Upper lobe of right lung (tissue), 1 donor: Measurements from ENCODE around the gene ARHGAP23. TPM values are rescaled to one million over a fixed set of nuclear protein-coding genes. Genes with fewer than 3 reads are reported as not detected.

Experiments used
- ATAC-seq: fragments of 200-7000 bp; cut with Tn5 transposase; one replicate; pipeline ENCODE4 v1.9.1; 2020; ENCODE audit warnings: mild to moderate bottlenecking, moderate library complexity
- DNase-seq: peaks from one replicate; pipeline ENCODE4 v3.0.0-alpha.2; 2020
- H3K27ac ChIP-seq: fragments of 200-600 bp; one replicate; pipeline ENCODE4 v1.8.0; 2022
- H3K27me3 ChIP-seq: fragments of 200-600 bp; one replicate; pipeline ENCODE4 v1.8.0; 2022; ENCODE audit warnings: mild to moderate bottlenecking
- H3K36me3 ChIP-seq: fragments of 200-600 bp; one replicate; pipeline ENCODE4 v1.8.0; 2022
- H3K4me1 ChIP-seq: fragments of 200-600 bp; one replicate; pipeline ENCODE4 v1.8.0; 2022
- H3K4me3 ChIP-seq: fragments of 200-600 bp; one replicate; pipeline ENCODE4 v1.8.0; 2022; ENCODE audit warnings: mild to moderate bottlenecking
- H3K9me3 ChIP-seq: fragments of 200-600 bp; one replicate; pipeline ENCODE4 v1.8.0; 2022
- intact Hi-C: fragments of 100-400 bp; cut with DNase I; formaldehyde crosslinking; loops from one replicate; pipeline ENCODE4 v1.11.0; 2022
- total RNA-seq: library from RNA; stranded (reverse); fragmentation: NEBNext Ultra II Directional; extraction: Animal tissue kit (Norgen Biotek cat#: 25700); gene quantifications from one replicate; pipeline ENCODE4 v1.2.1, GENCODE V29; 2021
- TF ChIP-seq, protein P1 (sequence below): fragments of 200-600 bp; IDR thresholded peaks from one replicate; pipeline ENCODE4 v1.8.0; 2022; ENCODE audit warnings: antibody characterized with exemption
- donor health status: DM: no; HTN: yes; CAD: no; lungs with severe emphysema.

ARHGAP23 gene
- total RNA-seq, 1 donor from 2014 or later = 85.1 TPM

DNA sequence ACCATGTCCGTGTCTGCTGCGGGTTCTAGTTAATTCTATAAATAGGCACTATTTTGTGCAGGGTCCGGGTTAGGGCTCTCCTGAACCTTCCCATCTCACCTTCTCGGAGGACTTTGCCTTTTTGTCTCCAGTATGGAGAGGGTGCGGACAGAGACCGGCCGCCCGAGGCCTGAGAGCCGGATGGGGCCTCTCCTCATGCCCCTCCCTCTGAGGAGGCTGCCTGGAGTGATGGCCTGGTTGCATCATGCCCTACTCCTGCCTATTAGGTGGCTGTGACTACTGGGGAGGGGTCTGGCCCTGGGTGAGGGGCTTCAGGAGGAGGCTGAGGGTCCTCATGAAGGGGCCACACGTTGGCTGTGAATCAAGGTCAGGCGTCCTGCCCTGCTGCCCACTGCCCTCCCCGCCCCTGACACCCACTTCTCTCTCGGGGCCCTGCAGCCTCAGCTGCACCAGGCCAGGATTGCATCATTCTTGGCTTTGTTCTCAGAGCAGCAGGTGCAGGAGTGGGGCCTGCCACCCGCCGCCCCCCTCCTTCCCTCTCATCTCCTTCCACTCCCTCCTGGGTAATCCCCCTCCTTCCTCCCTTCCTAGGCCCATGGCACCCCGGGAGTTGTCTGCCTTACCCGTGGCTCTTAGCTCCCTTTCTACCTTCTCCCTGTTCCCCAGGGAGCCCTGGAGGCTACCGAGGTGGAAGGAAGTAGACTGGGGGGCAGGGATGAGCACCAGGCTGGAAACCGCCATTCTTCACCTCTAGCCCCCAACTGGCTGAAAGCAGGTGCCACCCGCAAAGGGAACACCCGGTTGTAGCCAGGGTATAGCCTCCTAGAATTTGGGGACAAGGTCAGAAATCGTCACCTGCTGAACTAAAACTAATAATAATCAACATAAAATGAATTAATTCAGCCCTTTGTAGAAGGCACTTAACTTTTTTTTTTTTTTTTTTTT lies 12.7 kb upstream of the ARHGAP23 start:
- DNase-seq (peak; percentile 86), ATAC-seq (peak; percentile 76)
- intact Hi-C loops = loop anchor here (5.0 kb wide), 1 partner anchor 68 kb away; no protein-coding TSS in a partner anchor
- H3K27ac ChIP-seq = peak overlapping the region; percentile 75
- H3K27me3 ChIP-seq = peaks cover 25% of the 10 kb centered on the region
- TF ChIP-seq, protein P1, sequence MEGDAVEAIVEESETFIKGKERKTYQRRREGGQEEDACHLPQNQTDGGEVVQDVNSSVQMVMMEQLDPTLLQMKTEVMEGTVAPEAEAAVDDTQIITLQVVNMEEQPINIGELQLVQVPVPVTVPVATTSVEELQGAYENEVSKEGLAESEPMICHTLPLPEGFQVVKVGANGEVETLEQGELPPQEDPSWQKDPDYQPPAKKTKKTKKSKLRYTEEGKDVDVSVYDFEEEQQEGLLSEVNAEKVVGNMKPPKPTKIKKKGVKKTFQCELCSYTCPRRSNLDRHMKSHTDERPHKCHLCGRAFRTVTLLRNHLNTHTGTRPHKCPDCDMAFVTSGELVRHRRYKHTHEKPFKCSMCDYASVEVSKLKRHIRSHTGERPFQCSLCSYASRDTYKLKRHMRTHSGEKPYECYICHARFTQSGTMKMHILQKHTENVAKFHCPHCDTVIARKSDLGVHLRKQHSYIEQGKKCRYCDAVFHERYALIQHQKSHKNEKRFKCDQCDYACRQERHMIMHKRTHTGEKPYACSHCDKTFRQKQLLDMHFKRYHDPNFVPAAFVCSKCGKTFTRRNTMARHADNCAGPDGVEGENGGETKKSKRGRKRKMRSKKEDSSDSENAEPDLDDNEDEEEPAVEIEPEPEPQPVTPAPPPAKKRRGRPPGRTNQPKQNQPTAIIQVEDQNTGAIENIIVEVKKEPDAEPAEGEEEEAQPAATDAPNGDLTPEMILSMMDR = no peak
- no peaks in the 10 kb centered on the region for H3K36me3 ChIP-seq
- peak overlapping the region; percentile 29 for H3K4me3 ChIP-seq
- no peaks in the 10 kb centered on the region for H3K9me3 ChIP-seq
- peaks cover 12% of the 10 kb centered on the region for H3K4me1 ChIP-seq

DNA sequence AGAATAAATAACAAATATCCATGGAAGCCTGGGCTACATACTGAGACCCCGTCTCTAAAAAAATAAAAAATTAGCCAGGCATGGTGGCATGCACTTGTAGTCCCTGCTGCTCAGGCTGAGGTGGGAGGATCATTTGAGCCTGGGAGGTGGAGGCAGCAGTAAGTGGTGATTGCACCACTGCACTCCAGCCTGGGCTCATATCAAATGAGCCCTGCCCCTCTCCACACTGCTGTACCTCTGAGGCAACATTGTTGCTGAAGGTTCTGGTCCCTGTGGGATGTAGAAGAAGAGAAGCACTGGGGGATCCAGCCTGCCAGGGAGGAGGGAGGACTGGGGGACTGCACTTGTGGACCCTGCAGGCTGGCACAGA lies 11.4 kb upstream of the ARHGAP23 start:
- intact Hi-C loops = loop anchor here (5.0 kb wide), 1 partner anchor 70 kb away; no protein-coding TSS in a partner anchor
- Histone ChIP-seq H3K27ac (no peak overlapping the region), H3K4me3 (no peak overlapping the region), H3K9me3 (no peaks in the 10 kb centered on the region), H3K36me3 (no peaks in the 10 kb centered on the region), H3K4me1 (peaks cover 19% of the 10 kb centered on the region), H3K27me3 (peaks cover 38% of the 10 kb centered on the region)
- TF ChIP-seq, protein P1 = no peak
- ATAC-seq = peak; percentile 50
- DNase-seq = peak; percentile 76

DNA sequence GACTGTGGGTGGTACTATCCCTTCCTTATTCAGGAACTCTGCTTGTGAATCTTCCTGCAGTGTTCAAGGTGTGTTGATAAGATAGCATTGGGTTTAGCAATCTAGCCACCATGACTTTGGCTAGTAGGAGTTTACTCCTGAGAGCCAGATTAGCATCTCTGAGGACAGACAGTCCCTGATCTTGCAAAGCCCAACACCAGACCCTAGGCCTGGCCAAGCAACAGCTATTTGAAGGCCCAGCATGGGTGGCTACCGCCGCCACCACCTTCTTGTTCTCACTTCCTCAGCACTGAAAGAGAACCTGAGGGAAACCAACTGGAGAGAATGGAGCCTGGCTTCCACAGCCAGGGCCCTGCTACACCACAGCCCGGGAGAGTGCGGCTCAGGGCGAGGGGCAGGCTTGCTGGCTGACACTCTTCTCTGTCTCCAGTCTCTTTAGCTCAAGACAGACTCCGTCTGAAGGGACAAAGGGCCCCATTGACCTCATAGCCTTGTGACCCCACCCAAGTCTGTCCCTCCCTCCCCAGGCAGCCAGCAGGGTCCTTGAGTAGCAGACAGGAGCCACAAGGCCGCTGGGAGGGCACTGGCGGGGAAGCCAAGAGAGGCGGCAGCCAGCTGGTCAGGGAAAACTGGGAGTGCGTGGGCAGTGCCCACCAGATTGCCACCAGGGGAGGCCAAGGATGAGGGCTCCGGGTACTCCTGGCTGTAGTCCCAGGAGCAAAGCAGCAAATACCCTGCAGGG lies 10.9 kb upstream of the ARHGAP23 start:
- Histone ChIP-seq H3K9me3 (no peaks in the 10 kb centered on the region), H3K27ac (no peak overlapping the region), H3K4me1 (peaks cover 19% of the 10 kb centered on the region), H3K36me3 (no peaks in the 10 kb centered on the region), H3K4me3 (no peak overlapping the region), H3K27me3 (peaks cover 39% of the 10 kb centered on the region)
- intact Hi-C loops = loop anchor here (5.0 kb wide), 1 partner anchor 70 kb away; no protein-coding TSS in a partner anchor
- TF ChIP-seq, protein P1 = no peak
- ATAC-seq (no peak), DNase-seq (no peak)

DNA sequence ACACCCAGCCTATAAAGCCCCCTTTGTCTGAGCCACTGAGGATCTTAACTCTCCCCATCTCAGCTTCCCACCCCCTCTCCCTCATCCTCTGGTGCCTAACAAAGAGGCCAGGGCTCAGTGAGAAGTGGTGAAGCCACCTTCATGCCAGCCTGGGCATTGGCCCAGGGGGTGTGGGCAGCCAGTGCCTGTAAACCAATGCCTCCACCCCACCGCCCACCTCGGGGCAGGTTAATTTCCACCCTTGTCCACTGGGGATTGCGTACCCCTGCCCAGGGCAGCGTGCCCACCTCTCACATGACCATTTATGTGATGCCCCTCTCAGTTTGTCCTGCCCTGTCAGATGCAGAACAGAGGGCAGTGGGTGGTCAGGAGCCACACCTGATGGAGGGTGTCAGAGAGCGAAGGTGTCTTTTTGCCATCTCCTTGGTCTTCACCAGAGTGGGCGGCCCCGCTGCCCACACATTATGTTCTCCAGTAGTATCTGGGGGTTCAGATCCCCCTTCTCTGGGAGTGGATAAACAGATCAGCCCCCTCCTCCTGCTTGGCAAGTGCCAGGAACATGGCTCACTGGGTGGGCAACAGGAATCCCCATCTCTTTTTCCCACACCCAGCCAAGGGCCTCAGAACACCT lies 10.1 kb upstream of the ARHGAP23 start:
- no peak overlapping the region for H3K4me3 ChIP-seq
- TF ChIP-seq, protein P1 = no peak
- H3K36me3 ChIP-seq = no peaks in the 10 kb centered on the region
- no peak for ATAC-seq
- H3K27me3 ChIP-seq = peaks cover 39% of the 10 kb centered on the region
- no peak overlapping the region for H3K27ac ChIP-seq
- DNase-seq = no peak
- intact Hi-C loops = loop anchor here (5.0 kb wide), 1 partner anchor 71 kb away; no protein-coding TSS in a partner anchor
- H3K9me3 ChIP-seq = no peaks in the 10 kb centered on the region
- H3K4me1 ChIP-seq = peaks cover 19% of the 10 kb centered on the region
